Endothelial cell (in vitro differentiated cells): ENCODE measurements around the gene CYFIP1. TPM values are rescaled to one million over a fixed set of nuclear protein-coding genes. Genes with fewer than 3 reads are reported as not detected.
A peak's percentile ranks its signal among the peaks of the same experiment; 100 is the strongest.

Experiments
- DNase-seq: peaks from one replicate; pipeline ENCODE4 v3.0.0; 2021; ENCODE audit warnings: low spot score
- H3K27ac Mint-ChIP-seq: one replicate; pipeline ENCODE4 v1.8.0; 2021; ENCODE audit warnings: mixed read lengths, inconsistent platforms; ENCODE audit not compliant: unreplicated experiment
- H3K27me3 Mint-ChIP-seq: one replicate; pipeline ENCODE4 v1.8.0; 2021; ENCODE audit warnings: mild to moderate bottlenecking, moderate library complexity, mixed read lengths, inconsistent platforms; ENCODE audit not compliant: unreplicated experiment
- H3K36me3 Mint-ChIP-seq: one replicate; pipeline ENCODE4 v1.8.0; 2021; ENCODE audit warnings: mild to moderate bottlenecking, low read depth, mixed read lengths, inconsistent platforms; ENCODE audit not compliant: unreplicated experiment
- H3K4me1 Mint-ChIP-seq: one replicate; pipeline ENCODE4 v1.8.0; 2021; ENCODE audit warnings: mild to moderate bottlenecking, mixed read lengths, inconsistent platforms; ENCODE audit not compliant: unreplicated experiment
- H3K4me3 Mint-ChIP-seq: one replicate; pipeline ENCODE4 v1.8.0; 2021; ENCODE audit warnings: mild to moderate bottlenecking, mixed read lengths, inconsistent platforms; ENCODE audit not compliant: unreplicated experiment
- H3K9me3 Mint-ChIP-seq: one replicate; pipeline ENCODE4 v1.8.0; 2021; ENCODE audit warnings: mixed read lengths, inconsistent platforms; ENCODE audit not compliant: unreplicated experiment
- CTCF ChIP-seq: fragments of 200-600 bp; sonication (generic); IDR thresholded peaks from one replicate; pipeline ENCODE4 v1.5.0; 2021; ENCODE audit warnings: antibody characterized with exemption; ENCODE audit not compliant: unreplicated experiment
- total RNA-seq: library from RNA; stranded (reverse); fragmentation: NEBNext Ultra II Directional; extraction: Animal tissue kit (Norgen Biotek cat#: 25700); gene quantifications from one replicate; pipeline ENCODE4 v1.2.1, GENCODE V29; 2021; ENCODE audit not compliant: unreplicated experiment

The CYFIP1 gene
- total RNA-seq, 1 donor from 2014 or later, result 154 TPM

GRCh38 chr15:22913646-22914380 is 66.4 kb downstream of the CYFIP1 start:
- no peaks in the 10 kb centered on the region for H3K27me3 Mint-ChIP-seq
- H3K4me1 Mint-ChIP-seq, result no peaks in the 10 kb centered on the region
- H3K9me3 Mint-ChIP-seq, result no peaks in the 10 kb centered on the region
- peaks cover 54% of the 10 kb centered on the region for H3K36me3 Mint-ChIP-seq
- no peak for DNase-seq
- TF ChIP-seq CTCF, result no peak
- H3K27ac Mint-ChIP-seq, result no peak overlapping the region
- no peak overlapping the region for H3K4me3 Mint-ChIP-seq

- no peak for DNase-seq
- Mint-ChIP-seq H3K27ac (no peak overlapping the region), H3K36me3 (peaks cover 58% of the 10 kb centered on the region), H3K4me3 (no peak overlapping the region), H3K9me3 (no peaks in the 10 kb centered on the region), H3K27me3 (peaks cover 3% of the 10 kb centered on the region), H3K4me1 (peaks cover 6% of the 10 kb centered on the region)
- TF ChIP-seq CTCF, result no peak
Observed at GRCh38 chr15:22912256-22912655, 67.9 kb downstream of the CYFIP1 start.

- H3K4me1 Mint-ChIP-seq, result peaks cover 6% of the 10 kb centered on the region
Observed at GRCh38 chr15:22911306-22911705, 68.9 kb downstream of the CYFIP1 start.

GRCh38 chr15:22908830-22909229 is 71.3 kb downstream of the CYFIP1 start:
- peaks cover 3% of the 10 kb centered on the region for H3K27me3 Mint-ChIP-seq
- H3K9me3 Mint-ChIP-seq, result no peaks in the 10 kb centered on the region

More at GRCh38 chr15:22911306-22911705, 68.9 kb downstream of the CYFIP1 start:
- Mint-ChIP-seq H3K9me3 (no peaks in the 10 kb centered on the region), H3K27me3 (peaks cover 3% of the 10 kb centered on the region), H3K27ac (no peak overlapping the region), H3K4me3 (no peak overlapping the region), H3K36me3 (peaks cover 49% of the 10 kb centered on the region)
- no peak for DNase-seq
- TF ChIP-seq CTCF, result no peak

More at GRCh38 chr15:22908830-22909229, 71.3 kb downstream of the CYFIP1 start:
- peak overlapping the region; percentile 74 for H3K4me3 Mint-ChIP-seq
- no peak for TF ChIP-seq CTCF
- peaks cover 6% of the 10 kb centered on the region for H3K4me1 Mint-ChIP-seq
- peak overlapping the region; percentile 52 for H3K27ac Mint-ChIP-seq
- H3K36me3 Mint-ChIP-seq, result peaks cover 38% of the 10 kb centered on the region
- DNase-seq, result no peak
